H9 (cell line): ENCODE measurements around the gene UVSSA. TPM values are rescaled to one million over a fixed set of nuclear protein-coding genes. Genes with fewer than 3 reads are reported as not detected.

ENCODE experiments used
- DNase-seq: peaks from one replicate; pipeline ENCODE4 v3.0.0-alpha.2; 2017
- H2AFZ ChIP-seq: one replicate; pipeline ENCODE4 v1.6.1; 2013; ENCODE audit warnings: mild to moderate bottlenecking, low read length, control low read depth, moderate library complexity
- H2AK5ac ChIP-seq: 2 replicates; pipeline ENCODE4 v1.6.1; 2013; ENCODE audit warnings: low read length, control low read depth, mixed read lengths; ENCODE audit not compliant: insufficient read length
- H2BK120ac ChIP-seq: one replicate; pipeline ENCODE4 v1.6.1; 2013; ENCODE audit warnings: low read depth, mild to moderate bottlenecking, low read length, control low read depth, inconsistent platforms; ENCODE audit not compliant: poor library complexity, severe bottlenecking
- H2BK12ac ChIP-seq: 2 replicates; pipeline ENCODE4 v1.6.1; 2013; ENCODE audit warnings: low read length, control low read depth, mixed read lengths, low read depth; ENCODE audit not compliant: insufficient read length
- H2BK15ac ChIP-seq: 2 replicates; pipeline ENCODE4 v1.6.1; 2013; ENCODE audit warnings: low read depth, low read length, control low read depth
- H2BK20ac ChIP-seq: one replicate; pipeline ENCODE4 v1.6.1; 2013; ENCODE audit warnings: low read depth, mild to moderate bottlenecking, low read length, control low read depth, inconsistent platforms; ENCODE audit not compliant: poor library complexity, severe bottlenecking
- H2BK5ac ChIP-seq: 2 replicates; pipeline ENCODE4 v1.6.1; 2013; ENCODE audit warnings: low read length, control low read depth, mixed read lengths; ENCODE audit not compliant: insufficient read length
- H3K14ac ChIP-seq: 2 replicates; pipeline ENCODE4 v1.6.1; 2013; ENCODE audit warnings: low read length, control low read depth; ENCODE audit not compliant: insufficient read depth
- H3K18ac ChIP-seq: 2 replicates; pipeline ENCODE4 v1.6.1; 2013; ENCODE audit warnings: low read depth, mild to moderate bottlenecking, mixed read lengths, low read length, control low read depth; ENCODE audit not compliant: insufficient read length
- H3K23ac ChIP-seq: 2 replicates; pipeline ENCODE4 v1.6.1; 2013; ENCODE audit warnings: low read length, control low read depth, mixed read lengths, low read depth; ENCODE audit not compliant: insufficient read length
- H3K23me2 ChIP-seq: 2 replicates; pipeline ENCODE4 v1.6.1; 2013; ENCODE audit warnings: low read depth, mild to moderate bottlenecking, mixed read lengths, low read length, control low read depth; ENCODE audit not compliant: insufficient read length, poor library complexity, severe bottlenecking
- H3K27ac ChIP-seq: 2 replicates; pipeline ENCODE4 v1.5.1; 2013; ENCODE audit warnings: low read length, control low read depth, mixed read lengths, low read depth; ENCODE audit not compliant: insufficient read length
- H3K27me3 ChIP-seq: 2 replicates; pipeline ENCODE4 v1.6.1; 2013; ENCODE audit warnings: low read length, control low read depth, inconsistent platforms; ENCODE audit not compliant: insufficient read depth
- H3K4ac ChIP-seq: 2 replicates; pipeline ENCODE4 v1.6.1; 2013; ENCODE audit warnings: low read depth, mild to moderate bottlenecking, control low read depth, inconsistent platforms, low read length, moderate library complexity
- H3K4me1 ChIP-seq: 2 replicates; pipeline ENCODE4 v1.6.1; 2013; ENCODE audit warnings: low read length, control low read depth, inconsistent platforms; ENCODE audit not compliant: insufficient read depth
- H3K4me2 ChIP-seq: 2 replicates; pipeline ENCODE4 v1.6.1; 2013; ENCODE audit warnings: low read length, control low read depth, mixed read lengths; ENCODE audit not compliant: insufficient read length, insufficient read depth
- H3K56ac ChIP-seq: 2 replicates; pipeline ENCODE4 v1.6.1; 2013; ENCODE audit warnings: low read depth, mild to moderate bottlenecking, mixed read lengths, low read length, control low read depth; ENCODE audit not compliant: insufficient read length
- H3K79me1 ChIP-seq: 2 replicates; pipeline ENCODE4 v1.6.1; 2013; ENCODE audit warnings: low read depth, mild to moderate bottlenecking, moderate library complexity, low read length, control low read depth, inconsistent platforms; ENCODE audit not compliant: insufficient read depth, poor library complexity, severe bottlenecking
- H3K79me2 ChIP-seq: 2 replicates; pipeline ENCODE4 v1.6.1; 2013; ENCODE audit warnings: low read length, control low read depth, inconsistent platforms; ENCODE audit not compliant: insufficient read depth
- H3K9ac ChIP-seq: 2 replicates; pipeline ENCODE4 v1.6.1; 2013; ENCODE audit warnings: low read length, control low read depth, mixed read lengths; ENCODE audit not compliant: insufficient read length; ENCODE audit errors: extremely low read depth
- H3K9me3 ChIP-seq: one replicate; pipeline ENCODE4 v1.6.1; 2013; ENCODE audit warnings: low read depth, low read length, inconsistent platforms; ENCODE audit not compliant: control insufficient read depth
- H3T11ph ChIP-seq: one replicate; pipeline ENCODE4 v1.6.1; 2013; ENCODE audit warnings: mild to moderate bottlenecking, low read length, control low read depth, inconsistent platforms
- H4K20me1 ChIP-seq: one replicate; pipeline ENCODE4 v1.6.1; 2013; ENCODE audit not compliant: control insufficient read depth, insufficient read length, insufficient read depth
- H4K5ac ChIP-seq: 2 replicates; pipeline ENCODE4 v1.6.1; 2013; ENCODE audit warnings: low read depth, mild to moderate bottlenecking, mixed read lengths, low read length, control low read depth; ENCODE audit not compliant: insufficient read length
- H4K8ac ChIP-seq: replicated peaks from 2 replicates; pipeline ENCODE4 v1.6.1; 2013; ENCODE audit warnings: low read length, control low read depth, mixed read lengths, low read depth; ENCODE audit not compliant: insufficient read length
- H4K91ac ChIP-seq: 2 replicates; pipeline ENCODE4 v1.6.1; 2013; ENCODE audit warnings: low read depth, mild to moderate bottlenecking, moderate library complexity, mixed read lengths, low read length, control low read depth; ENCODE audit not compliant: insufficient read length
- H3K27ac Mint-ChIP-seq, 3 experiments: 2 replicates in 2 of 3; 3 replicates in 1 of 3; pipeline ENCODE4 v1.8.0; 2020 to 2021; ENCODE audit warnings: mixed read lengths in 3 of 3, mild to moderate bottlenecking in 1 of 3, moderate library complexity in 1 of 3
- H3K27me3 Mint-ChIP-seq: 2 replicates; pipeline ENCODE4 v1.8.0; 2021; ENCODE audit warnings: low read depth, mild to moderate bottlenecking, moderate library complexity, mixed read lengths
- H3K36me3 Mint-ChIP-seq, 3 experiments: 2 replicates in 2 of 3; 3 replicates in 1 of 3; pipeline ENCODE4 v1.8.0; 2020 to 2021; ENCODE audit warnings: low read depth in 3 of 3, mixed read lengths in 3 of 3; ENCODE audit not compliant: insufficient read depth in 1 of 3
- H3K4me1 Mint-ChIP-seq, 2 experiments: 2 replicates each; pipeline ENCODE4 v1.8.0; 2020; ENCODE audit warnings: mixed read lengths in 2 of 2
- H3K4me3 Mint-ChIP-seq, 2 experiments: 2 replicates in 1 of 2; 3 replicates in 1 of 2; pipeline ENCODE4 v1.8.0; 2020 to 2021; ENCODE audit warnings: mild to moderate bottlenecking in 2 of 2, mixed read lengths in 2 of 2, moderate library complexity in 1 of 2
- H3K9me3 Mint-ChIP-seq, 2 experiments: 2 replicates in 1 of 2; 3 replicates in 1 of 2; pipeline ENCODE4 v1.8.0; 2020; ENCODE audit warnings: mild to moderate bottlenecking in 2 of 2, mixed read lengths in 2 of 2, moderate library complexity in 1 of 2
- WGBS: extraction: QIAGEN DNeasy Blood & Tissue Kit; methylation state at CpG from one replicate; pipeline ENCODE4 v1.1.7; 2013; ENCODE audit warnings: missing lambda C conversion rate, low lambda C conversion rate, mixed read lengths; ENCODE audit not compliant: insufficient read length; ENCODE audit errors: extremely low coverage; 5-methylcytosine and 5-hydroxymethylcytosine counted together
- total RNA-seq: library from RNA; stranded (reverse); gene quantifications from 2 replicates; pipeline ENCODE4 v1.2.1, GENCODE V29; 2021
- TF ChIP-seq, protein P1 (sequence below): fragments of 200-600 bp; sonication (generic); conservative IDR thresholded peaks from 3 replicates; pipeline ENCODE4 v1.8.0; 2021; ENCODE audit warnings: antibody characterized with exemption, mild to moderate bottlenecking

The UVSSA gene
- total RNA-seq, 1 experiment from 2014 or later, result 15.9 TPM

DNA sequence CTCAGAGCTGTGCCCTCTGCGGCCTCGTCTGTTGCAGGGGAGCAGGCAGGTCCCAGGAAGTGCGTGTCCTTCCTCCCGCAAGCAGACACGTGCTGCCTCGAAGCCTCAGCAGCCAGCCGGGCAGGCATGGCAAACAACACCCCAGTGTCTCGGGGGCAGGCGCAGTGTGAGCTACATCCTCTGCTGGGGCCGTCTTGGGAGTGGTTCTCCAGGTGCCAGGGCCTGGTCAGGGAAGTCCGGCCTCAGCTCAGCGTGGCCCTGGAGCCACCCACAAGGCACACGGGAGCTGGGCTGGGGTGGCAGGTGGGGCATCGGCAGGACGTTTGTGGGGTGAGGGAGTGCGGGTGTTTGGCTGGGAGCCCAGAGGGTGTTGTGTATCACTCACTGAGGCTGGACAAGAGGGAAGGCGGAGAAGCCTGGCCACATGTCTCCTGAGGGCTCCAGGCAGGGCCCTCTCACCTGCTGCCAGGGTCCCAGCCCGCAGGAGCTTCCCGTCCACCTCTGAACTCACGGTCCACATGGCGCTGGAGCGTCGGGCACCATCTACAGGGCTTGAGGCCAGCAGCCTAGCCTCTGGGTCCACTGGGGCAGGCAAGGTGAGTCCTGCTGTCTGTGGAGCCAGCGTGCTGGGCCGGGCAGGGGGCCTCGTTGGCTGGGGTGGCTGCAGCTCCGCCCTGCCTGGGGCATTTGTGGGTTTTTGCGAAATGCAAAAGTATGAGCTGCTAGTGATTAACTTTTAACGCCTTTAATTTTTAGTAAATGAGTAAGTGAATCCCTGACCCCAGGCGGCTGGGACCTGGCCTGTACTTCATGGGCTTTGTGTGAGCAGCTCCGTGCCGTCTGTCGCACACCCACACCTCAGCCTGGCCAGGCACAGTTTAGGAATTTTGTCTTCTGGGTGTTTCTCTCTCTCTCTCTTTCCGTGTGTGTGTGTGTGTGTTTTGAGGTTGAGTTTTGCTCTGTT lies 17.3 kb upstream of the UVSSA start:
- Histone ChIP-seq H3K4ac (no peak overlapping the region), H3K4me1 (no peaks in the 10 kb centered on the region), H3K23me2 (no peaks in the 10 kb centered on the region), H3K4me2 (no peak overlapping the region), H3K18ac (no peak overlapping the region), H3K27me3 (no peaks in the 10 kb centered on the region), H2BK12ac (no peak overlapping the region), H4K91ac (no peak overlapping the region), H3K27ac (no peak overlapping the region), H2BK15ac (no peak overlapping the region), H3K9me3 (no peaks in the 10 kb centered on the region), H3K79me2 (no peaks in the 10 kb centered on the region; the same call in 1 of the 2 replicates), H3K14ac (no peak overlapping the region), H2BK5ac (no peak overlapping the region), H3K9ac (no peak overlapping the region), H3K56ac (no peak overlapping the region), H2BK120ac (no peak overlapping the region), H3K23ac (no peak overlapping the region), H4K8ac (no peak overlapping the region), H3K79me1 (no peaks in the 10 kb centered on the region), H2AK5ac (no peak overlapping the region), H4K20me1 (no peaks in the 10 kb centered on the region), H2BK20ac (no peak overlapping the region), H2AFZ (no peak overlapping the region), H3T11ph (no peak overlapping the region), H4K5ac (no peak overlapping the region)
- H3K27me3 Mint-ChIP-seq, result no peaks in the 10 kb centered on the region
- no peaks in the 10 kb centered on the region for H3K4me1 Mint-ChIP-seq
- TF ChIP-seq, protein P1, sequence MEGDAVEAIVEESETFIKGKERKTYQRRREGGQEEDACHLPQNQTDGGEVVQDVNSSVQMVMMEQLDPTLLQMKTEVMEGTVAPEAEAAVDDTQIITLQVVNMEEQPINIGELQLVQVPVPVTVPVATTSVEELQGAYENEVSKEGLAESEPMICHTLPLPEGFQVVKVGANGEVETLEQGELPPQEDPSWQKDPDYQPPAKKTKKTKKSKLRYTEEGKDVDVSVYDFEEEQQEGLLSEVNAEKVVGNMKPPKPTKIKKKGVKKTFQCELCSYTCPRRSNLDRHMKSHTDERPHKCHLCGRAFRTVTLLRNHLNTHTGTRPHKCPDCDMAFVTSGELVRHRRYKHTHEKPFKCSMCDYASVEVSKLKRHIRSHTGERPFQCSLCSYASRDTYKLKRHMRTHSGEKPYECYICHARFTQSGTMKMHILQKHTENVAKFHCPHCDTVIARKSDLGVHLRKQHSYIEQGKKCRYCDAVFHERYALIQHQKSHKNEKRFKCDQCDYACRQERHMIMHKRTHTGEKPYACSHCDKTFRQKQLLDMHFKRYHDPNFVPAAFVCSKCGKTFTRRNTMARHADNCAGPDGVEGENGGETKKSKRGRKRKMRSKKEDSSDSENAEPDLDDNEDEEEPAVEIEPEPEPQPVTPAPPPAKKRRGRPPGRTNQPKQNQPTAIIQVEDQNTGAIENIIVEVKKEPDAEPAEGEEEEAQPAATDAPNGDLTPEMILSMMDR, result no peak
- no peak overlapping the region; a peak in 1 of 5 replicates for H3K4me3 Mint-ChIP-seq
- no peaks in the 10 kb centered on the region for H3K9me3 Mint-ChIP-seq
- WGBS, result no CpG with 5 or more reads among the region's 34 CpGs
- no peak for DNase-seq
- H3K36me3 Mint-ChIP-seq, result peaks cover 15 to 46% (median 35%) of the 10 kb centered on the region in 3 experiments
- peak overlapping the region in 2 of 3 experiments; percentile 35 to 62; a peak in 3 of 7 replicates for H3K27ac Mint-ChIP-seq
